GM10248 (cell line): ENCODE data around the gene OBP2B.
"Not testable (repeated sequence)": the region's sequence is repeated elsewhere in the genome, so short reads cannot be mapped to it uniquely, and the experiment has no call there.

Source experiments
- CTCF ChIA-PET: fragments of 300-600 bp; sonication (Branson Sonifier 250); formaldehyde crosslinking; extraction: SDS; loops from one replicate; lab custom pipeline; 2021; ENCODE audit warnings: antibody characterized with exemption; lab: Yijun Ruan, JAX
- POLR2A ChIA-PET: fragments of 350-650 bp; sonication (Branson Sonifier 250); formaldehyde crosslinking; extraction: SDS; loops from one replicate; lab custom pipeline; 2020; ENCODE audit warnings: antibody characterized with exemption; lab: Yijun Ruan, JAX
- DNase-seq: peaks from one replicate; pipeline ENCODE4 v3.0.0; 2012; ENCODE audit errors: extremely low spot score
- TF ChIP-seq, protein P1 (sequence below): IDR thresholded peaks from 2 replicates; pipeline ENCODE4 v1.5.1; 2012; ENCODE audit warnings: mild to moderate bottlenecking, low read depth; ENCODE audit errors: extremely low read depth, missing control alignments, control extremely low read depth

The OBP2B gene

DNA sequence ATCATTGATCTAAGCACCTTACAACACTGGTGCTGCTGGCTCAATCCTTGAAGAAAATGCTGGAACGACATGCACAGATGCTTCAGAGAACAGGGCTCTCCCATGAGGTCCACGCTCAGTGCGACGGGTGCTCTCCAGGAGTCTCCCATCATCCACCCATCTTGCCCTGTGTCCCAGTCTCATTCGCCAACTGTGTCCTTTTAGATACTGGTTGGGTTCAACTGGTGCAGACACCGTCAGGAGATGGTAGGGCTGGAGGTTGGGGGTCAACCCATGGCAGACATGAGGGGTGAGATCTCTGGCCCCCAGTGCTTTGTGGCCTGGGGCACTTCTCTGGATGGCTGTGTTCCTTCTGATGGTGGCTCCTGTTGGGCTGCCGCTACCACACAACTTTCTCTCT lies 1.6 kb upstream of the OBP2B start:
- ChIA-PET CTCF (no interaction called here), POLR2A (no interaction called here)
- DNase-seq, result no peak
- TF ChIP-seq, protein P1, sequence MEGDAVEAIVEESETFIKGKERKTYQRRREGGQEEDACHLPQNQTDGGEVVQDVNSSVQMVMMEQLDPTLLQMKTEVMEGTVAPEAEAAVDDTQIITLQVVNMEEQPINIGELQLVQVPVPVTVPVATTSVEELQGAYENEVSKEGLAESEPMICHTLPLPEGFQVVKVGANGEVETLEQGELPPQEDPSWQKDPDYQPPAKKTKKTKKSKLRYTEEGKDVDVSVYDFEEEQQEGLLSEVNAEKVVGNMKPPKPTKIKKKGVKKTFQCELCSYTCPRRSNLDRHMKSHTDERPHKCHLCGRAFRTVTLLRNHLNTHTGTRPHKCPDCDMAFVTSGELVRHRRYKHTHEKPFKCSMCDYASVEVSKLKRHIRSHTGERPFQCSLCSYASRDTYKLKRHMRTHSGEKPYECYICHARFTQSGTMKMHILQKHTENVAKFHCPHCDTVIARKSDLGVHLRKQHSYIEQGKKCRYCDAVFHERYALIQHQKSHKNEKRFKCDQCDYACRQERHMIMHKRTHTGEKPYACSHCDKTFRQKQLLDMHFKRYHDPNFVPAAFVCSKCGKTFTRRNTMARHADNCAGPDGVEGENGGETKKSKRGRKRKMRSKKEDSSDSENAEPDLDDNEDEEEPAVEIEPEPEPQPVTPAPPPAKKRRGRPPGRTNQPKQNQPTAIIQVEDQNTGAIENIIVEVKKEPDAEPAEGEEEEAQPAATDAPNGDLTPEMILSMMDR, result no peak

DNA sequence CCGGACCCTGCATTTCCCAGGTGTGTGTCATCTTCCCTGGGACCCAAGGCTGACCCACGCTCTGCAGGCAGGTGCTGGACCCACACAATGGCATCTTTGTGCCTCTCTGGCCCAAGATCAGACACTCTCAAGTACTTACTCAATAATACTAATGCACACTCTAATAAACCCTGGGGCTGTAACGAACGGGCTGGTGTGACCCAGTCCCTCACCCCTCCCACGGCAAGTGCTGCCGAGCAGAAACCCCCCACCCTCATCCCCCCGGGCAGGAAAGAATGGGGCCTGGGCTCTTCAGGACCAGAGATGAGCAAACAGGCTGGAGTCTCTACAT lies 1.1 kb upstream of the OBP2B start:
- CTCF ChIA-PET, result no interaction called here
- TF ChIP-seq, protein P1, result no peak
- POLR2A ChIA-PET, result no interaction called here
- no peak for DNase-seq

DNA sequence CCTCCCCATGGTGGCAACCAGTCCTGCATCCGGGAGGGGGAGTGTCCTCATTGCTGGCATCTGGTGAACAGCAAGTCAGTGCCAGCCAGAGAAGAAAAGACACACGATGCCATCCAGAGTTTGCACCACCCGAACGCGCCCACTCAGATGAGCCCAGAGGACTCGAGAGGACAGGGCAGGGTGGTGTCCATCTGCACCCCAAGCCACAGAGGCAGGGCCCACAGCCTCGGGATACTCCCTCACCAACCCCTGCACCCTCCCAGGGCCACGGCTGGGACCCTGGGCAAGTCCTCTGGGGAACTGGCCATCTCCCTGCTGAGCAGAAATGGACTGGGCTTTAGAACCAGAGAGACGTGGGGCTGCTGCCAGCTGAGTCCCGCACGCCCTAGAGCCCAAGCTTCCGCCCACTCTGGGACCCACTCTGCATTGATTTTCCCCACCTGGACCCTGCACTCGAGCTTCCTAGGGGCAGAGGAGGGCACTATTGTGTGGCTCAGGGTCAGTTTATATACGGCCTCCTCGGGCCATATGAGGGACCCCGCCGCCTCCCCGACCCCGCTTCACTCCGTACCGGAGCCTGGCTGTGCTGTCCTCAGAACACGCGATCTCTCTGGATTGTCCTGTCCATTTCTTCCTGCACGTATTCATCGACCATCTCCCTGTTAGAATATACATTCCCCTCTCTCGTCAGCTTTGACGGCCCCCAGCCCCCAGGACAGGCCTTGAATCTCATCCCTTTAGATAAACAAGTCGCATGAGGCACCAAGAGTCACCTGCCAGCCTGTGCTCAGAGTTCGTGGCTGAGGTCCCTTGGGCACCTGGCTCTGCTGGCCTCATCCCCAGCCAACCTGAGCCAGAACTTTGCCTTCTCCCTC lies 514 bp upstream of the OBP2B start:
- DNase-seq, POLR2A ChIA-PET, CTCF ChIA-PET: not testable (repeated sequence)

DNA sequence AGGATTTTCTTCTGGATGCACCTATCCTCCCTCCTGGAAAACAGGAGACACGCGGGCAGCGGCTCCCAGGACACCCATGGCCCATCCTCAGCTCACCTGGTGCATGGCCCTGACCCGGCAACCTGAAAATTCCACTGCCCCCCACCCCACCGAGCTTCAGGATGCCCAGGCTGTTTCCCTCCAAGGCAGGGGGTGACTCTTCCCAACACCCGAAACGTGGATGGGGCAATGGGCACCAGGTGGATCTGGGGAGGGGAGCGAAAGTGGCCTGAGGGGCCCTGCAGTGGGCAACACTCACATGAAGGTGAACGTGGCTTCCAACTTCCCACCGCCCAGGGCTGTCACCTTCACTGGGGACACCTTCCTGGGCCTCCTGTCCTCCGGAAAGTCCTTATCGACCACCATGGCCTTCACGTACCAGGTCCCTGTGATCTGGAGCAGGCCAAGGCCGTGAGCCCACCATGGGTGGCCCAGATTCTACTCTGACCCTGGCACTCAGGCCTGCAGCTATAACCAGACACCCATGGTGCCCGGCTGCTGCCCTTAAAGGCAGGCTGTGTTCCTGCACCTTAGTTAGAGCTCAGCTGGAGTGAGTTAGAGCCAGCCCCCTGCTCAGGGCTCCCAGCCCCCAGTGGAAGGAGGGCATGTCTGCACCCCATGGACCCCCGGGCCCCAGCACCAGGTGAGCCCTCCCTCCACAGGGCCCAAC lies 725 bp downstream of the OBP2B start:
- POLR2A ChIA-PET, CTCF ChIA-PET, DNase-seq: not testable (repeated sequence)

- ChIA-PET POLR2A (no interaction called here), CTCF (interaction anchor here (1.2 kb wide), 1 partner anchor 31 kb away, joined by 3 read pairs; no protein-coding TSS in a partner anchor)
- TF ChIP-seq, protein P1, result no peak
- DNase-seq, result no peak
Observed at GRCh38 chr9:133207540-133208170, 1.4 kb downstream of the OBP2B start.

- CTCF ChIA-PET, result interaction anchor here (0.9 to 1.2 kb wide), 2 partner anchors 21 to 32 kb away, joined by 3 to 5 read pairs; no protein-coding TSS in a partner anchor
- DNase-seq, result no peak
- POLR2A ChIA-PET, result no interaction called here
- TF ChIP-seq, protein P1, result no peak
Observed at GRCh38 chr9:133207021-133207531, 2.0 kb downstream of the OBP2B start.
